Hepatocyte (in vitro differentiated cells): ENCODE results near the gene RARA. TPM values are rescaled to one million over a fixed set of nuclear protein-coding genes. Genes with fewer than 3 reads are reported as not detected.
"Not testable (repeated sequence)": the region's sequence is repeated elsewhere in the genome, so short reads cannot be mapped to it uniquely, and the experiment has no call there.

Experiments used
- DNase-seq: peaks from one replicate; pipeline ENCODE4 v3.0.0-alpha.2; 2016; ENCODE audit warnings: low spot score
- H2AFZ ChIP-seq: fragments of 200-600 bp; sonication (generic); 2 replicates; pipeline ENCODE4 v1.6.0; 2016; ENCODE audit warnings: antibody characterized with exemption, mild to moderate bottlenecking
- H3K27ac ChIP-seq: fragments of 200-600 bp; sonication (generic); 2 replicates; pipeline ENCODE4 v1.5.1; 2016; ENCODE audit warnings: mild to moderate bottlenecking
- H3K27me3 ChIP-seq: fragments of 200-600 bp; sonication (generic); 2 replicates; pipeline ENCODE4 v1.6.1; 2016
- H3K36me3 ChIP-seq: fragments of 200-600 bp; sonication (generic); replicated peaks from 2 replicates; pipeline ENCODE4 v1.5.1; 2016; ENCODE audit warnings: low read depth; ENCODE audit not compliant: insufficient read depth
- H3K4me1 ChIP-seq: fragments of 200-600 bp; sonication (generic); 2 replicates; pipeline ENCODE4 v1.5.1; 2016; ENCODE audit warnings: mild to moderate bottlenecking, moderate library complexity; ENCODE audit not compliant: insufficient read depth
- H3K4me2 ChIP-seq: fragments of 200-600 bp; sonication (generic); 2 replicates; pipeline ENCODE4 v1.6.0; 2016
- H3K4me3 ChIP-seq: fragments of 200-600 bp; sonication (generic); 2 replicates; pipeline ENCODE4 v1.5.1; 2016; ENCODE audit warnings: mild to moderate bottlenecking
- H3K79me2 ChIP-seq: fragments of 200-600 bp; sonication (generic); 2 replicates; pipeline ENCODE4 v1.6.0; 2017; ENCODE audit warnings: mild to moderate bottlenecking
- H3K9me2 ChIP-seq: fragments of 200-600 bp; sonication (generic); replicated peaks from 2 replicates; pipeline ENCODE4 v1.6.0; 2017; ENCODE audit warnings: mild to moderate bottlenecking; ENCODE audit not compliant: insufficient read depth
- H3K9me3 ChIP-seq: fragments of 200-600 bp; sonication (generic); 2 replicates; pipeline ENCODE4 v1.5.1; 2016; ENCODE audit warnings: low read depth, mild to moderate bottlenecking
- H4K20me1 ChIP-seq: fragments of 200-600 bp; sonication (generic); 2 replicates; pipeline ENCODE4 v1.6.0; 2016; ENCODE audit warnings: mild to moderate bottlenecking; ENCODE audit not compliant: insufficient read depth, poor library complexity, severe bottlenecking
- EZH2 ChIP-seq: fragments of 200-600 bp; sonication (generic); IDR thresholded peaks from 2 replicates; pipeline ENCODE4 v1.6.1; 2016; ENCODE audit warnings: antibody characterized with exemption, mild to moderate bottlenecking, borderline replicate concordance
- EZH2phosphoT487 ChIP-seq: fragments of 200-600 bp; sonication (generic); IDR thresholded peaks from one replicate; pipeline ENCODE4 v1.6.1; 2018; ENCODE audit warnings: antibody characterized with exemption, mild to moderate bottlenecking, low read depth, moderate library complexity; ENCODE audit not compliant: unreplicated experiment, severe bottlenecking
- WGBS: methylation state at CpG from one replicate; pipeline ENCODE4 v1.1.6; 2016; ENCODE audit warnings: low lambda C conversion rate; ENCODE audit errors: missing lambda C conversion rate; 5-methylcytosine and 5-hydroxymethylcytosine counted together
- polyA plus RNA-seq: library from polyadenylated mRNA; unstranded; fragments of >200 nt; fragmentation: Nextera tagmentation; extraction: Ambion mirVana; gene quantifications from 2 replicates; pipeline ENCODE4 v1.2.1, GENCODE V29; 2016
- total RNA-seq: library from RNA; depleted of rRNA; stranded (reverse); fragments of >200 nt; gene quantifications from 2 replicates; pipeline ENCODE4 v1.2.3, GENCODE V29; 2014
- TF ChIP-seq, protein P1 (sequence below): fragments of 200-600 bp; sonication (generic); IDR thresholded peaks from 2 replicates; pipeline ENCODE4 v1.5.1; 2016; ENCODE audit warnings: antibody characterized with exemption, mild to moderate bottlenecking; ENCODE audit not compliant: poor library complexity

The RARA gene
- total and polyA plus RNA-seq, 2 experiments from 2014 or later = 30.0 to 33.1 TPM

DNA sequence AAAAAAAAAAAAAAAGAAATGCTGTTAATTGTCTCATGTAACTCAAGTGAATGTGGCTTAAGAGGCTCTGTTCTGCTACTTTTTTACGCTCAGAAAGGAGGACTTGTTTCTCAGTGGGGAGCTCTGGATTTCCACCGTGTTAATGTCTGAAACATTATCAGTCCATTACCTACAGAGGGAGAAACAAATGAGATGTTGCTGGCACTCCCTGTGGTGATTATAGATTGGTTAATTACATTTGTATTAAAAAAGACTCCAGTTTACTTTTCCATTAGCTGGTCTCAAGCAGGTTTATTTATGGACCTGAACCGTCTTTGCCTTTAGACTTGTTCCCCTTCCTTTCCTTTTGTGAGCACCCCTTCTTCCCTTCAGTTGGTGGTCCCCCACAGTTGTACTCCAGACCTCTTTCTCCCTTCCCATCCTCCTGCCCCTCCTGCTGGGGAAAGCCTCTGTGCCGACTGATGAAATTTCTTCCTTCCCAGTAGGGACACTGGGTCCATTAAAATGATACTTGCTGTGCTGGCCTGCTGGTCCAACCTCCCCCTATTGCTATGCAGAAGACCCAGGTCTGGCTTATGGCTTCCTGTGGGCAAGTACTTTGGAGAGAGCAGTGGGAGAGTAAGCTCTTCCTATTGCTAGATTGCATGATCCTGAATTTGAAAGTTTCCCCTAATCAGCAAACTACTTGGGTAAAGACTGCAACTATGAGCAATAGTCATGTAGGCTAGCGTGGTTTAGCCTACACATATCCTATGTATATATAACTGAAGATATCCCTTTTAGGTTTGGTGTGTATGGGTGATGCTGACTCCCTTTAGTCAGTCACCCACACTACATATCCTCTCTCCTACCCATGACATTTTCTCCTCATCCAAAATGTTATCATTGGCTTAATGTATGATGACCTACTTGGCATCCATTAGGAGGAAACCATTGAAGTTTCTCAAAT lies 13.2 kb upstream of the RARA start:
- H3K4me3 ChIP-seq = no peak overlapping the region
- 89% methylated on average over 5 of the region's 5 CpGs for WGBS
- no peak overlapping the region for H3K27ac ChIP-seq
- no peaks in the 10 kb centered on the region for H4K20me1 ChIP-seq
- no peak overlapping the region for H2AFZ ChIP-seq
- no peak for DNase-seq
- no peaks in the 10 kb centered on the region for H3K9me3 ChIP-seq
- no peak for TF ChIP-seq EZH2phosphoT487
- no peaks in the 10 kb centered on the region for H3K9me2 ChIP-seq
- no peaks in the 10 kb centered on the region for H3K79me2 ChIP-seq
- no peaks in the 10 kb centered on the region for H3K36me3 ChIP-seq
- H3K4me1 ChIP-seq = no peaks in the 10 kb centered on the region
- H3K27me3 ChIP-seq = no peaks in the 10 kb centered on the region
- H3K4me2 ChIP-seq = no peak overlapping the region

DNA sequence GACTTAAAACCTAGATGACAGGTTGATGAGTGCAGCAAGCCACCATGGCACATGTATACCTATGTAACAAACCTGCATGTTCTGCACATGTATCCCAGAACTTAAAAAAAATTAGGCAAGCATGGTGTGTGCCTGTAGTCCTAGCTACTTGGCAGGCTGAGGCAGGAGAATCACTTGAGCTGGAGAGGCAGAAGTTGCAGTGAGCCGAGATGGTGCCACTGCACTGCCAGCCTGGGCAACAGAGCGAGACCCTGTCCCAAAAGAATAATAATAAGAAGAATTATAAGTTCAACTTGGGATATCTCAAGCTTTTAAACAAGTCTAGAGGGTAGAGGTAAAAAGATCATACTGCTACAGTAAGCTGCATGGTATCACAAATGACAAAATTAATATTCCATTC lies 11.5 kb upstream of the RARA start:
- Histone ChIP-seq H3K27ac (no peak overlapping the region), H3K9me2 (no peaks in the 10 kb centered on the region), H3K4me3 (no peak overlapping the region), H3K4me1 (no peaks in the 10 kb centered on the region), H3K27me3 (no peaks in the 10 kb centered on the region), H3K79me2 (no peaks in the 10 kb centered on the region), H3K4me2 (no peak overlapping the region), H3K36me3 (no peaks in the 10 kb centered on the region), H4K20me1 (no peaks in the 10 kb centered on the region), H2AFZ (no peak overlapping the region), H3K9me3 (no peaks in the 10 kb centered on the region)
- no peak for DNase-seq
- WGBS = 93% methylated on average over 2 of the region's 2 CpGs
- TF ChIP-seq EZH2phosphoT487 (no peak), EZH2 (no peak)
- TF ChIP-seq, protein P1, sequence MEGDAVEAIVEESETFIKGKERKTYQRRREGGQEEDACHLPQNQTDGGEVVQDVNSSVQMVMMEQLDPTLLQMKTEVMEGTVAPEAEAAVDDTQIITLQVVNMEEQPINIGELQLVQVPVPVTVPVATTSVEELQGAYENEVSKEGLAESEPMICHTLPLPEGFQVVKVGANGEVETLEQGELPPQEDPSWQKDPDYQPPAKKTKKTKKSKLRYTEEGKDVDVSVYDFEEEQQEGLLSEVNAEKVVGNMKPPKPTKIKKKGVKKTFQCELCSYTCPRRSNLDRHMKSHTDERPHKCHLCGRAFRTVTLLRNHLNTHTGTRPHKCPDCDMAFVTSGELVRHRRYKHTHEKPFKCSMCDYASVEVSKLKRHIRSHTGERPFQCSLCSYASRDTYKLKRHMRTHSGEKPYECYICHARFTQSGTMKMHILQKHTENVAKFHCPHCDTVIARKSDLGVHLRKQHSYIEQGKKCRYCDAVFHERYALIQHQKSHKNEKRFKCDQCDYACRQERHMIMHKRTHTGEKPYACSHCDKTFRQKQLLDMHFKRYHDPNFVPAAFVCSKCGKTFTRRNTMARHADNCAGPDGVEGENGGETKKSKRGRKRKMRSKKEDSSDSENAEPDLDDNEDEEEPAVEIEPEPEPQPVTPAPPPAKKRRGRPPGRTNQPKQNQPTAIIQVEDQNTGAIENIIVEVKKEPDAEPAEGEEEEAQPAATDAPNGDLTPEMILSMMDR = no peak

DNA sequence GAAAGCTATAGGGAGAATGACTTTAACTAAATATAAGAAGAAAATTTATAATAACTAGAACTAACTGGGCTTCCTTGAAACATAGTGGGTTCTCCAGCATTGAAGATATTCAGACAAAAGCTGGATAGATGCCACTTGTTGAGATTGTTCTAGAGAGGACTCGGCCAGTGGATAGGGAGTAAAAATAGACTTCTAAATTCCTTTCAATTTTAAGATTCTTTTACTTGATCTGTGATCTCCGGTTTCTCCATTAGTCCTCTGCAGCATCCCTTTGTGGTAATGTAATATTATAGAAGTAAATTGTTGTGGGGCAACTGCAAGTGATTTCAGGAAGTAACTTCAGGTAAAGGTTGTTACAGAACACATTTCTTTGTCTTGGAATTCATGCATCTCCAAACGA lies 10.3 kb upstream of the RARA start:
- H3K4me2 ChIP-seq = no peak overlapping the region
- no peaks in the 10 kb centered on the region for H3K27me3 ChIP-seq
- H3K27ac ChIP-seq = no peak overlapping the region
- peaks cover 5% of the 10 kb centered on the region for H3K4me1 ChIP-seq
- 68% methylated on average over 3 of the region's 3 CpGs for WGBS
- H4K20me1 ChIP-seq = no peaks in the 10 kb centered on the region
- TF ChIP-seq, protein P1 = no peak
- TF ChIP-seq EZH2 (no peak), EZH2phosphoT487 (no peak)
- no peaks in the 10 kb centered on the region for H3K36me3 ChIP-seq
- DNase-seq = no peak
- no peaks in the 10 kb centered on the region for H3K9me3 ChIP-seq
- H2AFZ ChIP-seq = no peak overlapping the region
- no peaks in the 10 kb centered on the region for H3K9me2 ChIP-seq
- no peak overlapping the region for H3K4me3 ChIP-seq
- H3K79me2 ChIP-seq = no peaks in the 10 kb centered on the region

DNA sequence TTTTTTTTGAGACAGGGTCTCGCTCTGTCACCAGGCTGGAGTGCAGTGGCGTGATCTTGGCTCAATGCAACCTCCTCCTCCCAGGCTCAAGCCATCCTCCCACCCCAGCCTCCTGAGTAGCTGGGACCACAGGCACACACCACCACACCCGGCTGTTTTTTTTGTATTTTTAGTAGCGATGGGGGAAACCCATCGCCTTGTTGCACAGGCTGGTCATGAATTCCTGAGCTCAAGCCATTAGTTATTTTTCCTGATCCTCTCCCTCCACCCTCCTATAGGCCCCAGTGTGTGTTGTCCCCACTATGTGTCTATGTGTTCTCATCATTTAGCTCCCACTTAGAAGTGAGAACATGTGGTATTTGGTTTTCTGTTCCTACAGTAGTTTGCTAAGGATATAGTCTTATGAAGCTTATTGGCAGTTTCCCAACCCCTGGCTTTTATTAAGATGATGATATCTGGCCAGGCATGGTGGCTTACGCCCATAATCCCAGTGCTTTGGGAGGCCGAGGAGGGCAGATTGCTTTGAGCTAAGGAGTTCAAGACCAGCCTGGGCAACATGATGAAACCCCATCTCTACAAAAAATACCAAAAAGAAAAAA lies 9.7 kb upstream of the RARA start:
- not testable (repeated sequence) for H3K27ac ChIP-seq, H3K36me3 ChIP-seq, H2AFZ ChIP-seq, DNase-seq, H4K20me1 ChIP-seq, H3K9me2 ChIP-seq, H3K4me2 ChIP-seq, H3K4me1 ChIP-seq, H3K27me3 ChIP-seq, H3K4me3 ChIP-seq, H3K79me2 ChIP-seq, H3K9me3 ChIP-seq
- 92% methylated on average over 7 of the region's 7 CpGs for WGBS
